Epithelial cell of esophagus (primary cell): ENCODE results near the gene CRLF2.
A peak's percentile ranks its signal among the peaks of the same experiment; 100 is the strongest.
"Not testable (repeated sequence)": the region's sequence is repeated elsewhere in the genome, so short reads cannot be mapped to it uniquely, and the experiment has no call there.

Source experiments
- DNase-seq: peaks from one replicate; pipeline ENCODE4 v3.0.0; 2010; ENCODE audit warnings: low read depth
- H3K4me3 ChIP-seq: 2 replicates; pipeline ENCODE4 v1.5.1; 2011; ENCODE audit warnings: mild to moderate bottlenecking, low read length, control low read depth
- TF ChIP-seq, protein P1 (sequence below): IDR thresholded peaks from 2 replicates; pipeline ENCODE4 v1.5.1; 2011; ENCODE audit warnings: low read depth, mild to moderate bottlenecking, low read length, control low read depth, inconsistent platforms; ENCODE audit not compliant: insufficient read depth; ENCODE audit errors: missing control alignments

CRLF2 gene, protein sequence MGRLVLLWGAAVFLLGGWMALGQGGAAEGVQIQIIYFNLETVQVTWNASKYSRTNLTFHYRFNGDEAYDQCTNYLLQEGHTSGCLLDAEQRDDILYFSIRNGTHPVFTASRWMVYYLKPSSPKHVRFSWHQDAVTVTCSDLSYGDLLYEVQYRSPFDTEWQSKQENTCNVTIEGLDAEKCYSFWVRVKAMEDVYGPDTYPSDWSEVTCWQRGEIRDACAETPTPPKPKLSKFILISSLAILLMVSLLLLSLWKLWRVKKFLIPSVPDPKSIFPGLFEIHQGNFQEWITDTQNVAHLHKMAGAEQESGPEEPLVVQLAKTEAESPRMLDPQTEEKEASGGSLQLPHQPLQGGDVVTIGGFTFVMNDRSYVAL

DNA sequence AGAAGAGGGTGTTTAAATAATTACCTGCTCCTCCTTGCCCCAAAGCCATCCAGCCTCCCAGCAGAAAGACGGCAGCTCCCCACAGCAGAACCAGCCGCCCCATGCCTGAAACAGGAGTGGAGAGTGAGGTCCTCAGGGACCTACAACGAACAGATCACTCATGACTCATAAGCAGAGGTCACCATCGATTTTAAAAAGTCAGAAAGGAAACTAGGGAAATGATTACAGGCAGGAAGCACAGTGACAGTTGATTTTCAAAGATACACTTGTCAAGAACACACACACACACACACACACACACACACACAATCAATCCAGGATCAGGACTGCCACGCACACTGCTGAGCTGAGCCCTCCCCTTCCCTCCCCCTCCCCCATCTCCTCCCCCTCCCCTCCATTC lies at the start of gene CRLF2:
CRLF2 (minus strand) TSS at position 118 of the 400 bp plus-strand sequence; CDS start at position 103, 15 bp downstream.
- TF ChIP-seq, protein P1, sequence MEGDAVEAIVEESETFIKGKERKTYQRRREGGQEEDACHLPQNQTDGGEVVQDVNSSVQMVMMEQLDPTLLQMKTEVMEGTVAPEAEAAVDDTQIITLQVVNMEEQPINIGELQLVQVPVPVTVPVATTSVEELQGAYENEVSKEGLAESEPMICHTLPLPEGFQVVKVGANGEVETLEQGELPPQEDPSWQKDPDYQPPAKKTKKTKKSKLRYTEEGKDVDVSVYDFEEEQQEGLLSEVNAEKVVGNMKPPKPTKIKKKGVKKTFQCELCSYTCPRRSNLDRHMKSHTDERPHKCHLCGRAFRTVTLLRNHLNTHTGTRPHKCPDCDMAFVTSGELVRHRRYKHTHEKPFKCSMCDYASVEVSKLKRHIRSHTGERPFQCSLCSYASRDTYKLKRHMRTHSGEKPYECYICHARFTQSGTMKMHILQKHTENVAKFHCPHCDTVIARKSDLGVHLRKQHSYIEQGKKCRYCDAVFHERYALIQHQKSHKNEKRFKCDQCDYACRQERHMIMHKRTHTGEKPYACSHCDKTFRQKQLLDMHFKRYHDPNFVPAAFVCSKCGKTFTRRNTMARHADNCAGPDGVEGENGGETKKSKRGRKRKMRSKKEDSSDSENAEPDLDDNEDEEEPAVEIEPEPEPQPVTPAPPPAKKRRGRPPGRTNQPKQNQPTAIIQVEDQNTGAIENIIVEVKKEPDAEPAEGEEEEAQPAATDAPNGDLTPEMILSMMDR = no peak
- no peak within 1 kb of the TSS for H3K4me3 ChIP-seq
- no peak for DNase-seq

DNA sequence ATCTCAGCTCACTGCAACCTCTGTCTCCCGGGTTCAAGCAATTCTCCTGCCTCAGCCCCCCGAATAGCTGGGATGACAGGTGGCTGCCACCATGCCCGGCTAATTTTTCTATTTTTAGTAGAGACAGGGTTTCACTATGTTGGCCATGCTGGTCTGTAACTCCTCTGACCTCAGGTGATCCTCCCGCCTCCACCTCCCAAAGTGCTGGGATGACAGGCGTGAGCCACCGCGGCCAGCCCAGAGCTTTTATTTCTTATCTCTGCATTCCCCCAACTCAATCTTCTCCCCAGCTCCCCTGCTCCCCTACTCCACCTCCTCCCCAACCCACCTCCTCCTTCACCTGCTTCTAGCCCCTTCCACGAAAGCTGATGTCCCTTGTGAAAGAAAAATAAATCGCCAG lies 49.3 kb upstream of the CRLF2 start:
- DNase-seq, H3K4me3 ChIP-seq: not testable (repeated sequence)

DNA sequence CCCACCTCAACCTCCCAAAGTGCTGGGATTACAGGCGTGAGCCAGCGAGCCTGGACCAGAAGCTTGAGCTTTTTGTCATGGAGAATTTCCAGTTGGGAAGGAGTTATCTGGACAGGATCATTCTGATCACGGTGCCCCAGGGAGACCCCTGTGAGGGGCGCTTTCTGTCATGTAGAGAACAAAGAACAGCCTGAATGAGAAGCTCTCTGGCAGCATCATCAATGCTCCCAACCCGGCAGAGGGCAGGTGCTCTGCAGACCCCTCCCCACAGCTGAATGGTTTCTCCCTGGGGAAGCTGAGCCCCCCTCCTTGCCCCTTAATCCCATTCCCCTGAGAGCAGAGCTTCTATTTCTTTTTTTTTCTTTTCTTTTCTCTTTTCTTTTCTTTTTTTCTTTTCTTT lies 48.8 kb upstream of the CRLF2 start:
- TF ChIP-seq, protein P1 = no peak
- DNase-seq = no peak
- H3K4me3 ChIP-seq = no peak overlapping the region

DNA sequence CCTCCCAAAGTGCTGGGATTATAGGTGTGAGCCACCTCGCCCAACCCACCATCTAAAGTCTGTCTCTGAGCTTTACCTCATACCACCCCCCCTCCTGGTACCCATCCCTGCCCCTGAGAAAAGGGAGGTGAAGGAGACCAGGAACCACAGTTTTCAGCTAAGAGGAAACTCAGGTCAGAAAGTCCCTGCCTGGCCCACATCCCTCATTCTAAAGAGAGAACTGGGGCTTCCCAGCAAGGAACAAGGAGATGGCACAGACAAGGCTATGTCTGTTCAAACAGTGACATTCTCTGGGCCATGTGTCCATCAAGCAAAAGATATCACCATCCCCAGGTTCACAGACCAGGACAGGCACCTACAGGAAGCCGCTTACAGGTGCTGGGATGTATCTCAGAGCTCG lies 40.4 kb upstream of the CRLF2 start:
- H3K4me3 ChIP-seq = no peak overlapping the region
- no peak for DNase-seq
- TF ChIP-seq, protein P1 = no peak

DNA sequence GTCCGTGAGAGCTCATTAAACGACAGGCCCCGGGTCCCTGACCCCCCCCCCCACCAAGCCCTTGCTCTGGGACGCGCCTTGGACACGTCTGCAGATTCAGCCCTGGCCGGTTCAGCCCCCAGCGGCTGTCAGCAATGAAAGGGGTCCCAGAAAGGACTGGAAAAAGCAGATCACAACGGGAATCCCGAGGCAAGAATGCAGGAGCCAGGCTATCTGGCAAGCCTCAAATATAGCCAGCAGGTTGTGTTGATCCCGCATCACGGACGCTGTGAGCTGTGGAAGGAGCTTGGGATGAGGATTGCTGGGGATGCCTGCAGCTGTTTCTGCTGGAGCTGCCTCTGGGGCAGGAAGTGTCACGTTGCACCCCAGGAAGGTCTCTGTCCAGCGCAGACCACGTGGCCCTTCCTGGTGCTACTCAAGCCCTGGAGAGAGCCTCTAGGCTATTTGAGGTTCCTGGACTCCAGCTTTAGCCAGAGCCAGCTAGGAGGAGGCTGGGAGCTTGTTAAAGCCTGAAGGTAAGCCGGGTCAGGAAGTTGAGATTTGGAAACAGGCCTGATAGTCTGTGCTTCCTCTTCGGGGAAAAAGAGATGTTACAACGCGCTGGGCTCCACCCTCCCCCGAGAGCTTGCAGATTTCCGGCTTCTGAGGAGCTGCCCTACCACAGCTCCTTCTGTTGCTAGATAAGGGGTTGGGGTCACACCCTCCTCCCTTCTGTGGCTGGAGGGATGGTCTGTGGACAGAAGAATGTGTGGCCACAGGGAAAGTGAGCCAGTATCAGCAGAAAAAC lies 36.8 kb upstream of the CRLF2 start:
- peak; percentile 5 for DNase-seq
- TF ChIP-seq, protein P1 = no peak
- no peak overlapping the region for H3K4me3 ChIP-seq

DNA sequence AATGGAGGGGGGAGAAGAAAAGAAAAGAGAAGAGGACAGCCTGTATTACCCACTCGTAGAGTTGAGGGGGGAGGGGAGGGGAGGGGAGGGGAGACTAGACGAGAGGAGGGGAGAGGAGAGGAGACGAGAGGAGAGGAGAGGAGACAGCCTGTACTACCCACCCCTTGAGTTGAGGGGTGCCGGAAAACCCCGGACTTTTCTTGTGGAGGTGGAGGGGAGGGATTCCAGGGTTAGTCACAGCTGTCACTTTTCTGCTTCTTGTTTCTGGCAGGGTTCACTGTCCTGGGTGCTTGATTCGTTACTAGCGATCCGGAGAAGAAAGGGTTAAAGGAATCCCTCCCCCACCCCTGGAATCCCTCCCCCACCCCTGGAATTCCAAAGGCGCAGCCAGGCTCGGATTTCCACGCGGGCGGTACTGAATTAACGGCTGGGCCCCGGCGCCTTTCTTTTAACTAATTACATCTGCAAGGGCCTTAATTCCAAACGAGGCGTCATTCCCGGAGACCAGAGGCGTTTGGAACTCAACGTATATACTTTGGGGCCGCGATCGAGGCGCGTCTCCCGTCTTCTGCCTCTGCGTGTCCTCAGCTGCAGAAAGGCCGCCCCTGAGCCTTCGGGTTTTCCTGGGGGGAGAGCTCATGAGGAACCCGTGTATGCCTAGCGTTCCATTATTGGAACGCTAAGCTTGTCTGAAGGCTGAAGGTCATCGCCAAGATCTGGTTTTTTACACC lies 36.0 kb upstream of the CRLF2 start:
- TF ChIP-seq, protein P1 = no peak
- no peak overlapping the region for H3K4me3 ChIP-seq
- no peak for DNase-seq

DNA sequence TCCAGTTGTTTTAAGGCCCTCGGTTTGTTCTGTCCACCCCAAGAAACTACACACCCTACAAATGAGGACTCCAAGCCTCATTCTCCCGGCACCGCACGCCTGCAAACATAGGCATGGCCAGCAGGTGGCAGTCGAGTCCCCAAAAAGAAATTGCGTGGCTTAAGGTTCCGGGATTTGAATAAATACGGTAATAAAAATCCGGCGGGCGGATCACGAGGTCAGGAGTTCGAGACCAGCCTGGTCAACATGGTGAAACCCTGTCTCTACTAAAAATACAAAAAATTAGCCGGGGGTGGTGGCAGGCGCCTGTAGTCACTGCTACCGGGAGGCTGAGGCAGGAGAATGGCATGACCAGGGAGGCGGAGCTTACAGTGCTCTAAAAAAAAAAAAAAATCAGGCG lies 34.4 kb upstream of the CRLF2 start:
- no peak overlapping the region for H3K4me3 ChIP-seq
- TF ChIP-seq, protein P1 = peak; percentile 45
- peak; percentile 24 for DNase-seq
